ENCODE measurements around the gene TMEM178B.

DNA sequence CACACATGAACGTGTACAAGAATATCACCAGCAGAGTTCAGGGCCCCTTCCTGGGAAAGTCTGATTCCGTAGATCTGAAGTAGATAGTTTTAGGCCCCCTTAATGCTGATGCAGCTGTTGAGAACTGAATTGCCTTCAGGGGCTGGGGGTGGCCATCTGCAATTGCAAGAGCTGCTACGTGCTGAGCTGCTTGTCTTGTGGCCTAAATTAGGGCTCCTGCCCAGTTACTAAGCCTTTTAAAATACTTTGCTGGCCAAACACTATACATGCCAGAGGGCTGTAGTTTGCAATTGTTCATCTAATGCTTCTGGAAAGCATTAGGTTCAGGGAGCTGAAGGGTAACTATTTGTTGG lies 71.7 kb downstream of the TMEM178B start:
- TF ChIP-seq ZNF274 (IDR thresholded peaks at IDR 0.05; ENCODE audit: borderline replicate concordance, low read depth, low read length) (no peak), KDM1A (IDR thresholded peaks at IDR 0.05) (no peak), SIN3A (IDR thresholded peaks at IDR 0.05; ENCODE audit: borderline replicate concordance in 2 of 2, control insufficient read depth in 1 of 2, low read depth in 2 of 2, low read length in 2 of 2) (no peak), BHLHE40 (IDR thresholded peaks at IDR 0.05; ENCODE audit: low read length) (no peak), SMARCE1 (IDR thresholded peaks at IDR 0.05) (no peak), MXI1 (IDR thresholded peaks at IDR 0.05; ENCODE audit: low read depth, low read length) (no peak)
- TF ChIP-seq, protein P1, sequence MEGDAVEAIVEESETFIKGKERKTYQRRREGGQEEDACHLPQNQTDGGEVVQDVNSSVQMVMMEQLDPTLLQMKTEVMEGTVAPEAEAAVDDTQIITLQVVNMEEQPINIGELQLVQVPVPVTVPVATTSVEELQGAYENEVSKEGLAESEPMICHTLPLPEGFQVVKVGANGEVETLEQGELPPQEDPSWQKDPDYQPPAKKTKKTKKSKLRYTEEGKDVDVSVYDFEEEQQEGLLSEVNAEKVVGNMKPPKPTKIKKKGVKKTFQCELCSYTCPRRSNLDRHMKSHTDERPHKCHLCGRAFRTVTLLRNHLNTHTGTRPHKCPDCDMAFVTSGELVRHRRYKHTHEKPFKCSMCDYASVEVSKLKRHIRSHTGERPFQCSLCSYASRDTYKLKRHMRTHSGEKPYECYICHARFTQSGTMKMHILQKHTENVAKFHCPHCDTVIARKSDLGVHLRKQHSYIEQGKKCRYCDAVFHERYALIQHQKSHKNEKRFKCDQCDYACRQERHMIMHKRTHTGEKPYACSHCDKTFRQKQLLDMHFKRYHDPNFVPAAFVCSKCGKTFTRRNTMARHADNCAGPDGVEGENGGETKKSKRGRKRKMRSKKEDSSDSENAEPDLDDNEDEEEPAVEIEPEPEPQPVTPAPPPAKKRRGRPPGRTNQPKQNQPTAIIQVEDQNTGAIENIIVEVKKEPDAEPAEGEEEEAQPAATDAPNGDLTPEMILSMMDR (IDR thresholded peaks at IDR 0.05 in 2 of 3, conservative IDR thresholded peaks at IDR 0.05 in 1 of 3; ENCODE audit: insufficient read depth in 2 of 3, low read depth in 1 of 3, low read length in 3 of 3): no peak
- TF ChIP-seq, protein P2, sequence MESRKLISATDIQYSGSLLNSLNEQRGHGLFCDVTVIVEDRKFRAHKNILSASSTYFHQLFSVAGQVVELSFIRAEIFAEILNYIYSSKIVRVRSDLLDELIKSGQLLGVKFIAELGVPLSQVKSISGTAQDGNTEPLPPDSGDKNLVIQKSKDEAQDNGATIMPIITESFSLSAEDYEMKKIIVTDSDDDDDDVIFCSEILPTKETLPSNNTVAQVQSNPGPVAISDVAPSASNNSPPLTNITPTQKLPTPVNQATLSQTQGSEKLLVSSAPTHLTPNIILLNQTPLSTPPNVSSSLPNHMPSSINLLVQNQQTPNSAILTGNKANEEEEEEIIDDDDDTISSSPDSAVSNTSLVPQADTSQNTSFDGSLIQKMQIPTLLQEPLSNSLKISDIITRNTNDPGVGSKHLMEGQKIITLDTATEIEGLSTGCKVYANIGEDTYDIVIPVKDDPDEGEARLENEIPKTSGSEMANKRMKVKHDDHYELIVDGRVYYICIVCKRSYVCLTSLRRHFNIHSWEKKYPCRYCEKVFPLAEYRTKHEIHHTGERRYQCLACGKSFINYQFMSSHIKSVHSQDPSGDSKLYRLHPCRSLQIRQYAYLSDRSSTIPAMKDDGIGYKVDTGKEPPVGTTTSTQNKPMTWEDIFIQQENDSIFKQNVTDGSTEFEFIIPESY (CRISPR knock-in tag; IDR thresholded peaks at IDR 0.05): no peak
- TF ChIP-seq, protein P3, sequence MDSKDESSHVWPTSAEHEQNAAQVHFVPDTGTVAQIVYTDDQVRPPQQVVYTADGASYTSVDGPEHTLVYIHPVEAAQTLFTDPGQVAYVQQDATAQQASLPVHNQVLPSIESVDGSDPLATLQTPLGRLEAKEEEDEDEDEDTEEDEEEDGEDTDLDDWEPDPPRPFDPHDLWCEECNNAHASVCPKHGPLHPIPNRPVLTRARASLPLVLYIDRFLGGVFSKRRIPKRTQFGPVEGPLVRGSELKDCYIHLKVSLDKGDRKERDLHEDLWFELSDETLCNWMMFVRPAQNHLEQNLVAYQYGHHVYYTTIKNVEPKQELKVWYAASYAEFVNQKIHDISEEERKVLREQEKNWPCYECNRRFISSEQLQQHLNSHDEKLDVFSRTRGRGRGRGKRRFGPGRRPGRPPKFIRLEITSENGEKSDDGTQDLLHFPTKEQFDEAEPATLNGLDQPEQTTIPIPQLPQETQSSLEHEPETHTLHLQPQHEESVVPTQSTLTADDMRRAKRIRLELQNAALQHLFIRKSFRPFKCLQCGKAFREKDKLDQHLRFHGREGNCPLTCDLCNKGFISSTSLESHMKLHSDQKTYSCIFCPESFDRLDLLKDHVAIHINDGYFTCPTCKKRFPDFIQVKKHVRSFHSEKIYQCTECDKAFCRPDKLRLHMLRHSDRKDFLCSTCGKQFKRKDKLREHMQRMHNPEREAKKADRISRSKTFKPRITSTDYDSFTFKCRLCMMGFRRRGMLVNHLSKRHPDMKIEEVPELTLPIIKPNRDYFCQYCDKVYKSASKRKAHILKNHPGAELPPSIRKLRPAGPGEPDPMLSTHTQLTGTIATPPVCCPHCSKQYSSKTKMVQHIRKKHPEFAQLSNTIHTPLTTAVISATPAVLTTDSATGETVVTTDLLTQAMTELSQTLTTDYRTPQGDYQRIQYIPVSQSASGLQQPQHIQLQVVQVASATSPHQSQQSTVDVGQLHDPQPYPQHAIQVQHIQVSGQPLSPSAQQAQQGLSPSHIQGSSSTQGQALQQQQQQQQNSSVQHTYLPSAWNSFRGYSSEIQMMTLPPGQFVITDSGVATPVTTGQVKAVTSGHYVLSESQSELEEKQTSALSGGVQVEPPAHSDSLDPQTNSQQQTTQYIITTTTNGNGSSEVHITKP (IDR thresholded peaks at IDR 0.05; ENCODE audit: partially characterized antibody): no peak
